SH-SY5Y (cell line): Measurements from ENCODE around the gene RCOR1.

Experiments used
- GATA2 ChIP-seq: IDR thresholded peaks from 2 replicates; pipeline ENCODE4 v1.6.1; 2011; ENCODE audit warnings: mild to moderate bottlenecking, low read depth, low read length
- GATA3 ChIP-seq: IDR thresholded peaks from 2 replicates; pipeline ENCODE4 v1.6.1; 2011; ENCODE audit warnings: low read depth, mild to moderate bottlenecking, low read length, moderate library complexity

GRCh38 chr14:102693006-102693755 is 100.7 kb downstream of the RCOR1 start:
- TF ChIP-seq GATA2 (no peak), GATA3 (no peak)
